Smooth muscle cell (in vitro differentiated cells): ENCODE data around the gene BLMH. TPM values are rescaled to one million over a fixed set of nuclear protein-coding genes. Genes with fewer than 3 reads are reported as not detected.
A peak's percentile ranks its signal among the peaks of the same experiment; 100 is the strongest.

Experiments
- DNase-seq: peaks from one replicate; lab custom pipeline; 2025; ENCODE audit not compliant: unreplicated experiment; lab: John Stamatoyannopoulos, UW
- H2AFZ ChIP-seq: fragments of 200-600 bp; sonication (generic); 2 replicates; pipeline ENCODE4 v1.6.0; 2016; ENCODE audit warnings: antibody characterized with exemption, low read depth, mild to moderate bottlenecking
- H3F3A ChIP-seq: fragments of 200-600 bp; sonication (generic); 2 replicates; pipeline ENCODE4 v1.6.0; 2017; ENCODE audit warnings: antibody characterized with exemption, low read depth
- H3K27ac ChIP-seq: fragments of 200-600 bp; sonication (generic); 2 replicates; pipeline ENCODE4 v1.5.1; 2016; ENCODE audit warnings: low read depth, mild to moderate bottlenecking
- H3K27me3 ChIP-seq: fragments of 200-600 bp; sonication (generic); 2 replicates; pipeline ENCODE4 v1.6.1; 2016; ENCODE audit warnings: low read depth, mild to moderate bottlenecking
- H3K36me3 ChIP-seq: fragments of 200-600 bp; sonication (generic); 2 replicates; pipeline ENCODE4 v1.5.1; 2016; ENCODE audit warnings: low read depth
- H3K4me1 ChIP-seq: fragments of 200-600 bp; sonication (generic); 2 replicates; pipeline ENCODE4 v1.5.1; 2016; ENCODE audit warnings: low read depth
- H3K4me2 ChIP-seq: fragments of 200-600 bp; sonication (generic); 2 replicates; pipeline ENCODE4 v1.6.0; 2016; ENCODE audit warnings: mild to moderate bottlenecking
- H3K4me3 ChIP-seq: fragments of 200-600 bp; sonication (generic); 2 replicates; pipeline ENCODE4 v1.5.1; 2016; ENCODE audit warnings: mild to moderate bottlenecking
- H3K79me2 ChIP-seq: fragments of 200-600 bp; sonication (generic); 2 replicates; pipeline ENCODE4 v1.6.0; 2016; ENCODE audit warnings: low read depth, mild to moderate bottlenecking
- H3K9ac ChIP-seq: fragments of 200-600 bp; sonication (generic); 2 replicates; pipeline ENCODE4 v1.6.0; 2016; ENCODE audit warnings: low read depth
- H3K9me3 ChIP-seq: fragments of 200-600 bp; sonication (generic); replicated peaks from 2 replicates; pipeline ENCODE4 v1.5.1; 2016; ENCODE audit warnings: low read depth
- H4K20me1 ChIP-seq: fragments of 200-600 bp; sonication (generic); 2 replicates; pipeline ENCODE4 v1.6.0; 2016; ENCODE audit warnings: low read depth
- CTCF ChIP-seq: fragments of 200-600 bp; sonication (generic); IDR thresholded peaks from 2 replicates; pipeline ENCODE4 v1.5.1; 2017; ENCODE audit warnings: borderline replicate concordance, mild to moderate bottlenecking, antibody characterized with exemption; ENCODE audit not compliant: insufficient read depth, poor library complexity, severe bottlenecking
- WGBS: methylation state at CpG from one replicate; pipeline ENCODE4 v1.1.7; 2016; ENCODE audit warnings: low lambda C conversion rate; 5-methylcytosine and 5-hydroxymethylcytosine counted together
- polyA plus RNA-seq: library from polyadenylated mRNA; unstranded; fragments of >200 nt; fragmentation: Nextera tagmentation; extraction: Ambion mirVana; gene quantifications from 2 replicates; pipeline ENCODE4 v1.2.1, GENCODE V29; 2016
- total RNA-seq: library from RNA; depleted of rRNA; stranded (reverse); fragments of >200 nt; gene quantifications from 2 replicates; pipeline ENCODE4 v1.2.3, GENCODE V29; 2014

The BLMH gene
- total and polyA plus RNA-seq, 2 experiments from 2014 or later = 13.2 to 20.5 TPM

GRCh38 chr17:30228011-30228410, 63.7 kb downstream of the BLMH start:
- H3K9ac ChIP-seq = no peak overlapping the region
- H3K27ac ChIP-seq = no peak overlapping the region
- no peaks in the 10 kb centered on the region for H3K36me3 ChIP-seq
- H3K4me3 ChIP-seq = no peak overlapping the region
- 80% methylated on average over 3 of the region's 3 CpGs for WGBS
- no peak for TF ChIP-seq CTCF
- H3F3A ChIP-seq = no peaks in the 10 kb centered on the region
- H3K4me2 ChIP-seq = no peak overlapping the region
- no peaks in the 10 kb centered on the region for H3K79me2 ChIP-seq
- DNase-seq = no peak
- peaks cover 39% of the 10 kb centered on the region for H3K27me3 ChIP-seq
- no peaks in the 10 kb centered on the region for H3K9me3 ChIP-seq
- H4K20me1 ChIP-seq = no peaks in the 10 kb centered on the region
- H3K4me1 ChIP-seq = no peaks in the 10 kb centered on the region
- H2AFZ ChIP-seq = no peak overlapping the region

- Histone ChIP-seq H3K4me2 (no peak overlapping the region), H3K36me3 (no peaks in the 10 kb centered on the region), H2AFZ (no peak overlapping the region), H4K20me1 (no peaks in the 10 kb centered on the region), H3K27me3 (peaks cover 28% of the 10 kb centered on the region), H3K9me3 (no peaks in the 10 kb centered on the region), H3K9ac (no peak overlapping the region), H3F3A (no peaks in the 10 kb centered on the region), H3K27ac (no peak overlapping the region), H3K79me2 (no peaks in the 10 kb centered on the region), H3K4me3 (no peak overlapping the region), H3K4me1 (no peaks in the 10 kb centered on the region)
- no peak for TF ChIP-seq CTCF
- DNase-seq = no peak
- 77% methylated on average over 10 of the region's 10 CpGs for WGBS
Observed at GRCh38 chr17:30226878-30227277, 64.9 kb downstream of the BLMH start.

- Histone ChIP-seq H3K36me3 (no peaks in the 10 kb centered on the region), H3K79me2 (no peaks in the 10 kb centered on the region), H3K27ac (peak overlapping the region; percentile 65), H3K4me1 (no peaks in the 10 kb centered on the region), H3K4me2 (no peak overlapping the region), H3K4me3 (no peak overlapping the region), H4K20me1 (no peaks in the 10 kb centered on the region), H3K9me3 (no peaks in the 10 kb centered on the region), H3K27me3 (peaks cover 20% of the 10 kb centered on the region), H3K9ac (no peak overlapping the region), H2AFZ (no peak overlapping the region), H3F3A (no peaks in the 10 kb centered on the region)
- TF ChIP-seq CTCF = no peak
- 60% methylated on average over 15 of the region's 15 CpGs for WGBS
- DNase-seq = no peak
Observed at GRCh38 chr17:30225919-30226553, 65.7 kb downstream of the BLMH start.

GRCh38 chr17:30225112-30225511, 66.6 kb downstream of the BLMH start:
- Histone ChIP-seq H3K4me3 (no peak overlapping the region), H3K9ac (no peak overlapping the region), H3K4me2 (no peak overlapping the region), H3K4me1 (peaks cover 5% of the 10 kb centered on the region), H3K27ac (no peak overlapping the region), H3K36me3 (no peaks in the 10 kb centered on the region), H2AFZ (no peak overlapping the region), H3K27me3 (peaks cover 12% of the 10 kb centered on the region), H3F3A (no peaks in the 10 kb centered on the region), H4K20me1 (no peaks in the 10 kb centered on the region), H3K79me2 (no peaks in the 10 kb centered on the region), H3K9me3 (no peaks in the 10 kb centered on the region)
- no peak for TF ChIP-seq CTCF
- WGBS = 83% methylated on average over 3 of the region's 3 CpGs
- no peak for DNase-seq
